ENCODE data around the gene ADM2. TPM values are rescaled to one million over a fixed set of nuclear protein-coding genes. Genes with fewer than 3 reads are reported as not detected.
A peak's percentile ranks its signal among the peaks of the same experiment; 100 is the strongest.

ADM2 gene
- total and polyA plus RNA-seq, 2 of the 13 experiments (the other 11 are each of a cell fraction or from before 2014, with no cell fraction given): 1.2 to 3.0 TPM

DNA sequence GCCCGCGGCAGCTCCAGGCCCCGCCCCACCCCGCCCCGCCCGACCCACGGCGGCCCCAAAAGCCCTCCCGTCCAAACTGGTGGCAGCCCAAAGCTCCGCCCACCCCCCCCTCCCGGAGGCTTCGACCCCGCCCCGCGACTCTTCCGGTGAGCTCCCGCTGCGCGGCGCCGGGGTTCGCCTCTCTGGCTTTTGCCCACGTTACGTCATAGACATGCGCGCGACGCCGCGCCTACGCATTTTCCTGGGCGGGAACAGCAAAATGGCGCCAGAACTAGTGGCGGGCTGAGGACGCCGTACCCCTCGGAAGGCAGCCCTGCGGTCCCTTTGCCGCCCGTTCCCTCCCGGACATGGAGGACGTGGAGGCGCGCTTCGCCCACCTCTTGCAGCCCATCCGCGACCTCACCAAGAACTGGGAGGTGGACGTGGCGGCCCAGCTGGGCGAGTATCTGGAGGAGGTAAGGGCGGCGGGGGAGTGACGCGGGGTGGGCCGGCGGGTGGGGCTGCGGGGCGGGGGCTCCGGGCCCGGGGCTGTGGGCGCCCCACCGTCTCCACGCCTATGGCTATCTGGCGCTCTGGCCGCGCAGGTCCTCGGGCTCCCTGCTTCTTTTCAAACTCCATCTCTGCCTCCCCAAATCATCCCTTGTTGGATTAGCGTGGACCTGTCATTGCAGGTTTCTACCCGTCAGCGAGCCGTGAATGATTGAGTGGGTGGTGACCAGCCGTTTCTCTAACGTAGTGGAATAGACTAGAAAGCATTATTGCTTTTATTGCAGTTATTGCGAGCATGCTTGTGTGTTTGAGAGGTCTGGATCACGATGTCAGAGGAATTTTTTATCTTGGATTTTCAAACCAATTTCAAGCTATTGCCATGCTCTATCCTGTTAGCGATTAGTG, 26.9 kb downstream of the ADM2 start, which contains the start of gene NCAPH2 (continued):
- TF ChIP-seq, protein P1, sequence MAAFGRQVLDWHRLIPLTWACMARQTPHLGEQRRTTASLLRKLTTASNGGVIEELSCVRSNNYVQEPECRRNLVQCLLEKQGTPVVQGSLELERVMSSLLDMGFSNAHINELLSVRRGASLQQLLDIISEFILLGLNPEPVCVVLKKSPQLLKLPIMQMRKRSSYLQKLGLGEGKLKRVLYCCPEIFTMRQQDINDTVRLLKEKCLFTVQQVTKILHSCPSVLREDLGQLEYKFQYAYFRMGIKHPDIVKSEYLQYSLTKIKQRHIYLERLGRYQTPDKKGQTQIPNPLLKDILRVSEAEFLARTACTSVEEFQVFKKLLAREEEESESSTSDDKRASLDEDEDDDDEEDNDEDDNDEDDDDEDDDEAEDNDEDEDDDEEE (CRISPR knock-in tag; IDR thresholded peaks at IDR 0.05): no peak
- TF ChIP-seq ZNF841 (CRISPR knock-in tag; IDR thresholded peaks at IDR 0.05; ENCODE audit: borderline replicate concordance): no peak
- no peak for TF ChIP-seq HNF4G (IDR thresholded peaks at IDR 0.05; ENCODE audit: borderline replicate concordance, low read depth, low read length)
- TF ChIP-seq HNF4G (CRISPR knock-in tag; IDR thresholded peaks at IDR 0.05; ENCODE audit: borderline replicate concordance, low read depth): no peak
- peak; percentile 88 for TF ChIP-seq TAF1 (CRISPR knock-in tag; IDR thresholded peaks at IDR 0.05)
- TF ChIP-seq SCMH1 (CRISPR knock-in tag; IDR thresholded peaks at IDR 0.05; ENCODE audit: borderline replicate concordance): no peak
- TF ChIP-seq ZNF720 (CRISPR knock-in tag; IDR thresholded peaks at IDR 0.05): no peak
- TF ChIP-seq ZNF234 (CRISPR knock-in tag; conservative IDR thresholded peaks at IDR 0.05): no peak
- TF ChIP-seq FOXC1 (CRISPR knock-in tag; IDR thresholded peaks at IDR 0.05; ENCODE audit: borderline replicate concordance): peak; percentile 80; the same call in 1 of the 2 replicates
- no peak for TF ChIP-seq POLR2AphosphoS2 (IDR thresholded peaks at IDR 0.05; ENCODE audit: low read depth, low read length)
- TF ChIP-seq ZNF282 (IDR thresholded peaks at IDR 0.05; ENCODE audit: partially characterized antibody): no peak
- TF ChIP-seq EHMT2 (IDR thresholded peaks at IDR 0.05; ENCODE audit: borderline replicate concordance, low read depth, low read length): no peak
- TF ChIP-seq, protein P2, sequence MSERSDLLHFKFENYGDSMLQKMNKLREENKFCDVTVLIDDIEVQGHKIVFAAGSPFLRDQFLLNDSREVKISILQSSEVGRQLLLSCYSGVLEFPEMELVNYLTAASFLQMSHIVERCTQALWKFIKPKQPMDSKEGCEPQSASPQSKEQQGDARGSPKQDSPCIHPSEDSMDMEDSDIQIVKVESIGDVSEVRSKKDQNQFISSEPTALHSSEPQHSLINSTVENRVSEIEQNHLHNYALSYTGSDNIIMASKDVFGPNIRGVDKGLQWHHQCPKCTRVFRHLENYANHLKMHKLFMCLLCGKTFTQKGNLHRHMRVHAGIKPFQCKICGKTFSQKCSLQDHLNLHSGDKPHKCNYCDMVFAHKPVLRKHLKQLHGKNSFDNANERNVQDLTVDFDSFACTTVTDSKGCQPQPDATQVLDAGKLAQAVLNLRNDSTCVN (CRISPR knock-in tag; IDR thresholded peaks at IDR 0.05; ENCODE audit: borderline replicate concordance): peak; percentile 49
- TF ChIP-seq, protein P3, sequence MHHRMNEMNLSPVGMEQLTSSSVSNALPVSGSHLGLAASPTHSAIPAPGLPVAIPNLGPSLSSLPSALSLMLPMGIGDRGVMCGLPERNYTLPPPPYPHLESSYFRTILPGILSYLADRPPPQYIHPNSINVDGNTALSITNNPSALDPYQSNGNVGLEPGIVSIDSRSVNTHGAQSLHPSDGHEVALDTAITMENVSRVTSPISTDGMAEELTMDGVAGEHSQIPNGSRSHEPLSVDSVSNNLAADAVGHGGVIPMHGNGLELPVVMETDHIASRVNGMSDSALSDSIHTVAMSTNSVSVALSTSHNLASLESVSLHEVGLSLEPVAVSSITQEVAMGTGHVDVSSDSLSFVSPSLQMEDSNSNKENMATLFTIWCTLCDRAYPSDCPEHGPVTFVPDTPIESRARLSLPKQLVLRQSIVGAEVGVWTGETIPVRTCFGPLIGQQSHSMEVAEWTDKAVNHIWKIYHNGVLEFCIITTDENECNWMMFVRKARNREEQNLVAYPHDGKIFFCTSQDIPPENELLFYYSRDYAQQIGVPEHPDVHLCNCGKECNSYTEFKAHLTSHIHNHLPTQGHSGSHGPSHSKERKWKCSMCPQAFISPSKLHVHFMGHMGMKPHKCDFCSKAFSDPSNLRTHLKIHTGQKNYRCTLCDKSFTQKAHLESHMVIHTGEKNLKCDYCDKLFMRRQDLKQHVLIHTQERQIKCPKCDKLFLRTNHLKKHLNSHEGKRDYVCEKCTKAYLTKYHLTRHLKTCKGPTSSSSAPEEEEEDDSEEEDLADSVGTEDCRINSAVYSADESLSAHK (CRISPR knock-in tag; IDR thresholded peaks at IDR 0.05; ENCODE audit: borderline replicate concordance): no peak
- TF ChIP-seq ZNF782 (CRISPR knock-in tag; IDR thresholded peaks at IDR 0.05; ENCODE audit: borderline replicate concordance): no peak
- TF ChIP-seq, protein P4, sequence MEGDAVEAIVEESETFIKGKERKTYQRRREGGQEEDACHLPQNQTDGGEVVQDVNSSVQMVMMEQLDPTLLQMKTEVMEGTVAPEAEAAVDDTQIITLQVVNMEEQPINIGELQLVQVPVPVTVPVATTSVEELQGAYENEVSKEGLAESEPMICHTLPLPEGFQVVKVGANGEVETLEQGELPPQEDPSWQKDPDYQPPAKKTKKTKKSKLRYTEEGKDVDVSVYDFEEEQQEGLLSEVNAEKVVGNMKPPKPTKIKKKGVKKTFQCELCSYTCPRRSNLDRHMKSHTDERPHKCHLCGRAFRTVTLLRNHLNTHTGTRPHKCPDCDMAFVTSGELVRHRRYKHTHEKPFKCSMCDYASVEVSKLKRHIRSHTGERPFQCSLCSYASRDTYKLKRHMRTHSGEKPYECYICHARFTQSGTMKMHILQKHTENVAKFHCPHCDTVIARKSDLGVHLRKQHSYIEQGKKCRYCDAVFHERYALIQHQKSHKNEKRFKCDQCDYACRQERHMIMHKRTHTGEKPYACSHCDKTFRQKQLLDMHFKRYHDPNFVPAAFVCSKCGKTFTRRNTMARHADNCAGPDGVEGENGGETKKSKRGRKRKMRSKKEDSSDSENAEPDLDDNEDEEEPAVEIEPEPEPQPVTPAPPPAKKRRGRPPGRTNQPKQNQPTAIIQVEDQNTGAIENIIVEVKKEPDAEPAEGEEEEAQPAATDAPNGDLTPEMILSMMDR (CRISPR knock-in tag; IDR thresholded peaks at IDR 0.05): peak; percentile 50
- TF ChIP-seq NCOA5 (CRISPR knock-in tag; IDR thresholded peaks at IDR 0.05): no peak
- TF ChIP-seq, protein P5, sequence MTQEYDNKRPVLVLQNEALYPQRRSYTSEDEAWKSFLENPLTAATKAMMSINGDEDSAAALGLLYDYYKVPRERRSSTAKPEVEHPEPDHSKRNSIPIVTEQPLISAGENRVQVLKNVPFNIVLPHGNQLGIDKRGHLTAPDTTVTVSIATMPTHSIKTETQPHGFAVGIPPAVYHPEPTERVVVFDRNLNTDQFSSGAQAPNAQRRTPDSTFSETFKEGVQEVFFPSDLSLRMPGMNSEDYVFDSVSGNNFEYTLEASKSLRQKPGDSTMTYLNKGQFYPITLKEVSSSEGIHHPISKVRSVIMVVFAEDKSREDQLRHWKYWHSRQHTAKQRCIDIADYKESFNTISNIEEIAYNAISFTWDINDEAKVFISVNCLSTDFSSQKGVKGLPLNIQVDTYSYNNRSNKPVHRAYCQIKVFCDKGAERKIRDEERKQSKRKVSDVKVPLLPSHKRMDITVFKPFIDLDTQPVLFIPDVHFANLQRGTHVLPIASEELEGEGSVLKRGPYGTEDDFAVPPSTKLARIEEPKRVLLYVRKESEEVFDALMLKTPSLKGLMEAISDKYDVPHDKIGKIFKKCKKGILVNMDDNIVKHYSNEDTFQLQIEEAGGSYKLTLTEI (CRISPR knock-in tag; conservative IDR thresholded peaks at IDR 0.05): no peak
- TF ChIP-seq ZNF431 (CRISPR knock-in tag; IDR thresholded peaks at IDR 0.05; ENCODE audit: borderline replicate concordance, low read depth): no peak
- TF ChIP-seq ZNF546 (CRISPR knock-in tag; conservative IDR thresholded peaks at IDR 0.05): no peak
- TF ChIP-seq ZFX (CRISPR knock-in tag; IDR thresholded peaks at IDR 0.05; ENCODE audit: low read depth): peak; percentile 66

Data from HepG2 (cell line).